ENCODE measurements around the gene FAF1.
A peak's percentile ranks its signal among the peaks of the same experiment; 100 is the strongest.

Gene FAF1

DNA sequence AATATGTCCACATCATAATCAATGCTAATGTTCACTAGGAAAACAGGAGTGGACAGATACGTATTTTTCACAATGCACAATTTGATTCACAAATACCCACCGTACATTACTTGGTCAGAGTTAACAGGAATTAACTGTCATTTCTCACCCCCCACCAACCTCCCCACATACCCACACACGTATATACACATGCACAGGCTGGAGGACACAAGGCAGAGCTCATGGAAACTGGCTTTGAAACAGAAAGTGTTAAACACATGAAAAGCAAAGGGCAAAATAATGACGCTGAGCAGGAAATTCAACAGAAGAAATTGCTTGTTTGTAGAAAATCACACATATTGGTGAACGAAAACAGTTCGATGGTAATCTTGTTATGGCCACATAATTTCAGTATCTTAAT is 348.4 kb downstream of the FAF1 start:
- H3K4me3 ChIP-seq (ENCODE audit: low read depth, low read length): no peak overlapping the region
- no peak for DNase-seq (ENCODE audit: low read depth)

DNA sequence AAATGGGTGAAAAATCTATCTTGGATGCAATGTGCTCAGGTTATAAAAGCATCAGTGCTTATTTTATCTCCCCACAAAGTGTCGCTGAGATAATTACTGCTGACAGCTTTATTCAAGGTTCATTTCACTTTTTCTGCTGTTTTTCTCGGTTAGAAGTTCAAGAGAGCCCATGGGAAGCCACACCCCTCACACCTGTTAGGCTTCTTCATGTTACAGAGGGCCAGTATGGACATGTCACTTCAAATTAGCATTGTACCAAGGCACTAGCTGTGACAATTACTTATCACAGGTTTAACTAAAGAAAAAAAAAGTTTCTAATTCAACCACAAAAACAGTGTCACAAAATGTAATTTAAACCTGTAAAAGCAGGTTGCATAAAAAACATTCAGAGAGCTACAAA is 349.5 kb downstream of the FAF1 start:
- DNase-seq (ENCODE audit: low read depth): no peak
- no peak overlapping the region for H3K4me3 ChIP-seq (ENCODE audit: low read depth, low read length)

DNA sequence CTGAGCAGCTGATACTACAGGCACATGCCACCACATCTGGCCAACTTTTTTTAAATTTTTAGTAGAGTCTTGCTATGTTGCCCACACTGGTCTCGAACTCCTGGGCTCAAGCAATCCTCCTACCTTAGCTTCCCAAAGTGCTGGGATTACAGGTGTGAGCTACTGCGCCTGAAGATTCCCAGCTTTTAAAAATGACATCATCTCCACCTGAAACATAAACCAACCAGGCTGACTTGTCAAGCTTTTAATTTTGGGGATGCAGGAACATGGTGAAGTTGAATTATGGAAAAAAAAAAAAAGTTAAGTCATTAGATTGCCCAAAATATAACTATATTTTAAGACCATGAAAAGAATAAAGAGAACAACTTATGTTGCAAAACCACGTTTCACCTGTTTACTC is 350.6 kb downstream of the FAF1 start:
- no peak overlapping the region for H3K4me3 ChIP-seq (ENCODE audit: low read depth, low read length)
- DNase-seq (ENCODE audit: low read depth): no peak

DNA sequence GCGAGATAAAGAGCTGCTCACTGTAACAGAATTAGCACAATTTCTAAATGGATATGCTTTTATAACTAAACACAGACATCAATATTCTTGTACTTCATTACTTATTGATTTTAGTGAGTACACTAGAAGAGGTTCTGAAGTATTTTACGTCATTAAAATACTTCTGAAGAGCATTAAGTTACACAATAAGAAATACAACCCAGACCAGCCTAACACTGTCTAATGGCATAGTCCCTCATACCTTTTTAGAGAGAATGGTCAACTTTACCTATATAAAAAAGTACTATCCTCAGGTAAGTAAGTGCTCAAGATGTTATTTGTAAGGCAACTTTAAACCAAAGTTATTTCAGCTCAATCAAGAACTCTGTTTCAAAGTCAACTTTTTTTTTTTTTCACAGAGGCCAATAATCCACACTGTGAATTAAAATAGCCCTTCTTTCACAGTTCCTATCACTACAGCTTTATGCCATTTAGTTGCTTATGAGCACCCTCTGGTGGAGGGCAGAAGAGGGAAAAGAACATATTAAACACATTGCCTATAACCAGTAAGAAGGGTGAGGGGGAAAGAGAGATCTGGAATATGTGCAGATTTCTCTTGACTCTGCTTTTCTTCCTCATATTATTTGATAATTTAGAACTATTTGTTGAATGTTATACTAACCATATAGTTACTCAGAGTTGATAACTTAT is 354.7 kb downstream of the FAF1 start:
- no peak for DNase-seq (ENCODE audit: low read depth)
- H3K4me3 ChIP-seq (ENCODE audit: low read depth, low read length): no peak overlapping the region

DNA sequence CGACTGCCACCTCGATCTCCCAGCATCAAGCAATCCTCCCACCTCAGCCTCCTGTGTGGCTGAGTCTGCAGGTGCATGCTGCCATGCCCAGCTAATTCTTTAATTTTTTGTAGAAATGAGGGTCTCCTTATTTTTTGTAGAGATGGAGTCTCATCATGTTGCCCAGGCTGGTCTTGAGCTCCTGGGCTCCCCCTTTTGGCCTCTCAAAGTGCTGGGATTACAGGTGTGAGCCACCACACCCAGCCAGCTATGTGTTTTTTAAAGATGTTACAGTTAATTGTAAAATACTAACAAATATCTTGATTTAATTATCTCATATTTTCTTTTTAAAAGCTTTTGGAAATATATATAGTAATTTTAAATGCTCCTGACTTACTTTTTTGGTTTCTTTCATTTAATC is 355.5 kb downstream of the FAF1 start:
- H3K4me3 ChIP-seq (ENCODE audit: low read depth, low read length): no peak overlapping the region
- no peak for DNase-seq (ENCODE audit: low read depth)

DNA sequence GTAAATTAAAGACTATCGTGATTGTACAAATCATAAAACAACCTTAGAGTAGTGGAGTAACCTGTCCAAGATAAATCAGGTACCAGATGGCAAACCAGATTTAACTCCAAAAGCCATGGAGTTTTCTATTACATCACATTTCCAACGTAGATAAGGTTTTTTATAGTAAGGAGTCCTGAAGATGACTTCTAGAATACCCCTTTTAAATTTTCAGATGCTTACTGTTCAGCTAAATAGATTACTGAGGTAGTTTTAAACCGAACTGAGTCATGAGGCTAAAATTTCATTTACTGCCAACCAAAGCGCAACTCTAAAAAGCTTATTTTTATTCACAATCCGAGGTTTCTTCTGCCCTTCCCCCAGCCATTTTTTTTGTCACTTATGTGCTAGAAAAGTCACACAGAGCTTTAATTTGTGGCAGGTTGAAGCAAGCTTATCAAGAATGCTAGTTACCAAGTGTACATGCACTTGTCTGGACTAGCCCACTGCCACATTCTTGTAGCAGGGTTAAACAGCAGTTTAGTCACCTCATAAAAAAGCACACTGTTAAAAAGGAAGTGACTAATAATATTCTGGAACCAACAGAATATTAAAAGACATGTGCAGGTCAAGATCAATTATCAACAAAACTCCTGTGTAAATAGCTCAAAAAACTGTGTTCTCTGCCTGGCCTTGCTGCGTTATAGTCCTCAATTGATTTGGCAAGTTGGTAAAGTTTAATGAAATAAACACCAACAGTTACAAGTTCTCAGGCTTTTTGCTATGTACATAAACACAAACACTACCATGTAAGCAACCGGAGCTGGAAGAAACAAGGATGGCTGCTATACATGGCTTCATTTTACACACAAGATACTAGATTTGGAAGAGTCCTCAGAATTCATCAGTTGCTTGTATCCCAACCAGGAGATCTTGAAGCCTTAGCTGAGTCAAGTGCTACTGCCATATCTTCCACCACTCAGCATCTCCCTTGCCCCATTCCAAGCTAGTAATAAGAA is 356.5 kb downstream of the FAF1 start:
- H3K4me3 ChIP-seq (ENCODE audit: low read depth, low read length): no peak overlapping the region
- peak; percentile 9 for DNase-seq (ENCODE audit: low read depth)

DNA sequence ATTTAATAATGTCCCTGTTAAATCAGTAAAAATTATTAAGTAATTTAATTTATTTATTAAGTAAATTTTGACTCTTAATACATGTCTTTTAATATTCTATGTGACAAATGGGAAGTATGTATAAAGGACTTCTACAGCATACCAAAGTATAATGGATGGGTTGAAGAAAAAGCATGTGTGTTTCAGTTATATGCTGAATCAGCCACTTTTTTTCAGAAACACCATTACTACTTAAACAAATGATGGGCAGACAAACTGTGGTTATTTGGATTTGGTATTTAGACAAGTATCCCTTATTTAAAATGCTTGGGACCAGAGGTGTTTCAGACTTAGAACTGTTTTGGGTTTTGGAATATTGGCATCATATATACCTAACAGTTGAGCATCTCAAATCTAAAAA is 360.5 kb downstream of the FAF1 start:
- DNase-seq (ENCODE audit: low read depth): no peak
- H3K4me3 ChIP-seq (ENCODE audit: low read depth, low read length): no peak overlapping the region

DNA sequence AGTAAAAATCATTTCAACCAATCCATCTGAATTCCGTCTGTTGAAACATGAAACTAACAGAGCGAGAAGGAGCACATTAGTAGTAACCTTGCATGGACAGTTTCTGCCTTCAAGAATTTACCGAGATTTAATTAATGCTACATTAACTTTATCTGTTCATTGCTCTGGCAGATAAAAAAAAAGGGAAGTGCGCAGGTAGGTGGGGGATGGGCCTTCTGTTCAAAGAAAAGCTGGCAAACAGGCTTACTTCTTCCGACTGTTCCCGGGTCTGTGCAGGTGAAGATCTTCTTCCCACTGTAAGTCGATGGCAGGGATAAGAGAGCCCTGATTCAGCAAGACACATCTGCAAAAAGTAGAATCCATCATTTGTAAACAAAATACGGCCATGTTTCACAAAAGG is 364.2 kb downstream of the FAF1 start:
- no peak for DNase-seq (ENCODE audit: low read depth)
- H3K4me3 ChIP-seq (ENCODE audit: low read depth, low read length): no peak overlapping the region

DNA sequence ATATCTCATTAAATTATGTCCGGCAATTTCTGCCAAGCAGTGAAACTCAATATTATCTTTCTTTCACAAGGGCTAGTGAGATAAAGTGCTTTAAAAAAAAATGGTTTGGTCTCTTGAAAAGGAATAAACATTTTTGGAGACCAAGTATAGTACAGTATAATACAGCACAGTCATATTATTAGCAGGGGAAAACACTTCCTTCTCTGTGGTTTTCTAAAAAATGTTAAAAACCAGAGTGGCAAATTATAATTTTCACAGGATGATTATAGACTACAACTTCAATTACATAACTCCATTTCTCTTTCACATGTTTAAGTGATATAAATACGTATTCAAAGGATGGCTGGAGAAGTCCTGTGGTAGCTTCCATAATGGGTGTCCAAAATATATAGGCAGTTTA is 366.6 kb downstream of the FAF1 start:
- DNase-seq (ENCODE audit: low read depth): no peak
- H3K4me3 ChIP-seq (ENCODE audit: low read depth, low read length): no peak overlapping the region

DNA sequence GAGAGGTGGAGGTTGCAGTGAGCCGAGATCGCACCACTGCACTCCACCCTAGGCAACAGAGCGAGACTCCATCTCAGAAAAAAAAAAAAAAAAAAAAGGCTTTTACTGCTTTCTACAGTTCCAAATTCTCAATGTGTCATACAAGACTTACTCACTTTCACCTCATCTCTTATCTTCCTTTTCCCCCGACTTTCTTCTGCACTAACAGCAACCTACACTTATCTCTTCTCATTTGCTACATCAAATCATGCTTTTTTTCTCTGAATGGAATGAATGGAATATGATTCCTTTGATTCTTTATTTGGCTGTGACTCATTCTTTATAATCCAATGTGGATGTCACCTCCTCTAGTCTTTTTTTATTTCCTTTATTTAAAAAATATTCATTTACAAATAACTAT is 368.5 kb downstream of the FAF1 start:
- H3K4me3 ChIP-seq (ENCODE audit: low read depth, low read length): no peak overlapping the region
- DNase-seq (ENCODE audit: low read depth): no peak

DNA sequence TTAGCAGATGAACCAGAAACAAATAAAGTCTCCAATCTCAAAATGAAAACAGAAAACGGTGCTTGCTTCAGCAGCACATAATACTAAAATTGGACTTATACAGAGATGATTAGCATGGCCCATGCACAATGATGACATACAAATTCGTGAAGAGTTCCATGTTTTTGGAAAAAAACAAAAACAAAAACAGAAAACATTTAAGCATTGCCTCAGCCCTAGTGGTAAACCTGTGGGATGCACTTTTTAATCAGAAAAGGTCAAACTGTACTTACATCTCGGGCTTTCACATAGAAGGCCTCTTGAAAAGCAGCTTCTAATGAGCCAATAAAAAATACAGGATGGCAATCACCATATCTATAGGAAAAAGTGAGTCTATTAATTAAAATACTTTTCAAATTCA is 377.7 kb downstream of the FAF1 start:
- no peak for DNase-seq (ENCODE audit: low read depth)
- H3K4me3 ChIP-seq (ENCODE audit: low read depth, low read length): no peak overlapping the region

DNA sequence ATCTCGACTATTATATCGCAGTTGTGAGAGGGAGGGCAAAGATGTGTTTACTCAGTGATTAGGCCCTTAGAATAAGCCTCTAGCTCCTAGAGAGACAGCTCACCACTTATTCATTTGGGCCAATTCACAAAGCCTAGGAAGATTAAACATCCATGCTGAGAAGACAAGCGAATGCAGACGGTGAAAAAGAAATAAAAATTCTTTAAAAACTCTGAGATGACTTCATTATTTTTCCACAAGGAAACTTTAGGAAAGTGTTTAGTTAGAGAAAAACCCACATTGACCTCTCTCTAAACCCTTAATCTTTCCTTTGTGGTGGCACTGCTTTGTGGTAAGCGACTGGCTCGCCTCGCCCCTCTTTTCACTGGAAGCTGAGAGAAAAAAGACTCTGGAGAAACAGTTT is 390.0 kb downstream of the FAF1 start:
- DNase-seq (ENCODE audit: low read depth): no peak
- H3K4me3 ChIP-seq (ENCODE audit: low read depth, low read length): no peak overlapping the region

DNA sequence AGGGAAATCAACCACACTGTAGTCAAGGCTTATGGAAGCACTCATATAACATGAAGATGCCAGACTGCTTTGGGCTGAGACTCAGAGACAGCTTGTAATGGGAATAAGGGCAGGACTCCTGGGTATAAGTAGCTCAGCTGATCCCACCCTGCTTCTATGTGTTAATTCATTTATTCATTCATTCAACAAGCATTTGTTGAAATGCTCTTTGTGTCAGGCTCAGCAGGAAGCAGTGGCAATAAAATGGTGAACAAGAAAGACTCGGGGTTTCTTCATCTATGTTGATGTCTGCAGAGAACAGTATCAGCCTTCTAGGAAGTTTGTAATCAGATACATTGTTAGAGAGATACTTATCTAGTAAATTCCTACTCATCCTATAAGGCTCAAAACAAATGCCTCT is 391.3 kb downstream of the FAF1 start:
- no peak for DNase-seq (ENCODE audit: low read depth)
- no peak overlapping the region for H3K4me3 ChIP-seq (ENCODE audit: low read depth, low read length)

DNA sequence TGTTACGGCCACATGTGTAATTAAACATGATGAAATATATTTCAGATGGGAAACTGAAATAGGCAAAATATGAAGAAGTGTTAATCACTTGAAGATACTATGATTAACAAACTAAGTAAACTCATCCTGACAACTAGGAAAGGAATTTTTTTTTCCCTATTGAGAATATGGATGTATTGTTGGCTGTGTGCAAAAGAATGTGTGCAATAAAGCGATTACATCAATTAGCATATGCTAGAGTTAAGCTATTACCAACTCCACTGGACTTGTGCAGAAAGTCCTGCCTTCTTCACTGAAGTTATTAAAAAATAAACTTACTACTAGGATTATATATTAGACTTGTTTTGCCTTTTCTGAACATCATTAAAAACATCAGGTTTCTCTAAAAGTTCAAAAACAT is 393.7 kb downstream of the FAF1 start:
- no peak for DNase-seq (ENCODE audit: low read depth)
- no peak overlapping the region for H3K4me3 ChIP-seq (ENCODE audit: low read depth, low read length)

DNA sequence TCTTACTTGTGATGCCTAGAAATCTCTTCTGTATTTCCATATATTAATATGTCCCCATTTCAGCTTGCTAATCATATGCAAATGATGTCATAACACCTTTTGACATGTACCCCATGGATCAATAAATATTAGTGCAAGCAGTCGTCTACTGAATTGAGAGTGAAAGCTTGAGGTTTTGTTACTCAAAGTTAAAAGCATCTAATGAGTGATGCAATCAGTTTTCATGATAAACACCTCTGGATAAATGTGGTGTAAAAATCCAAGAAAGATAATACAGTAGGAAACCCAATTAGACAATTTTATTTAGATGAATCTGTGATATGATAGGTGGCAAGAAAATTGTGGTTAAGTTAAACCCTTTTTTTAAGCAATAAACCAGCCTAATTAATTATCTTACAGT is 395.6 kb downstream of the FAF1 start:
- no peak for DNase-seq (ENCODE audit: low read depth)
- H3K4me3 ChIP-seq (ENCODE audit: low read depth, low read length): no peak overlapping the region

DNA sequence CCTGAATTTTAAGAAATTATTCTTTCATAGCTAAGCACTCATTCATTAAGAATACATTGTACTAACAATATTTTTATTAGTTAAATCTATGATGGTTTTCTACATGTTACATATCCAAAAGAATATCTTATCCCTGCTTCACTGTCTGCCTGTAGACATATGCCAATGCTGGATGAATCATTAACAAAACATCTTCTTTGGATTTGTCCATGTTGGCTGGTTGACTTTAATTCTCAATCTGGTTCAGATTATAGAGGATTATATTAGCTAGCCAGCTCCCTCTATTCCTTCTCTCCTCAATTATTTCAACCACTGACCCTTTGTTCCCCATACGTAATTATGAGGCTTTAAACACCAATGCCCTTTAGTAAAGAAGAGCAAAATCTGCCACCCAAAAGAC is 398.0 kb downstream of the FAF1 start:
- no peak overlapping the region for H3K4me3 ChIP-seq (ENCODE audit: low read depth, low read length)
- no peak for DNase-seq (ENCODE audit: low read depth)

DNA sequence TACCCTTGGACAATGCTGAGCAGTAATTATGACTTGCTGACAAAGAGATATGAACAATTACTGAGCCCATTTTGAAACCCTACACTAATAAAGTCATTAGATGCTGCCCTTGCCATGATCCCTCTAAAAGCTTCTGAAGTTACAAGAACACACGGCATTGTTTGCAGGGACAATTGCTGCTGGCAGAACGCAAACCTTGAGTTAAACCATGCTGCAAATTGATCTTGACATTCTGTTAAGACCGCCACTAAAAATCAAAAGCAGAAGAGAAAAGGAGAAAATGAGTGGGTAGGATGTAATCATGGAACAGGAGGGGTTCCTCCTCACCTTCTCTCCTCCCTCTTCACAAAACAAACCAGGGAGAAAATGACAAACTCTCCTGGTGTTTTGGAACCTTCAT is 400.6 kb downstream of the FAF1 start:
- no peak for DNase-seq (ENCODE audit: low read depth)

DNA sequence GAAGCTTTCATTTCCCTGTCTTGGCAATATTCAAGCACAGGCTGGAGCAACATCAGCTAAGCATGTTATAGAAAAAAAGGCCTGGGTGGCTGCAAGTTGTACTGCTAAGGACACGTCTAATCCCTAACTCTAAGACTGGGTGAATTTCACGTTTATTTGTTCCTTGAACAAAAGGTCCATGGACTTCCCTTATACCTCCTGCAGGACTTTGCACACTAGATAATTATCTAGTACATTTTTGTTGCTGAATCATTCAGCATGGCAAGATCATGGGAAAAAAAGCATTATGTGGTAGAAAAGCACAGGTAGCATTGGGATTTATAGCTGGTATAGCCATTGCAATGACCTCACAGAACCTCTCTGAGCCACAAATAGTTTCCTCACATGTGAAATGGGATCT is 406.1 kb downstream of the FAF1 start:
- no peak for DNase-seq (ENCODE audit: low read depth)
- no peak overlapping the region for H3K4me3 ChIP-seq (ENCODE audit: low read depth, low read length)

More for the DNA sequence above, 400.6 kb downstream of the FAF1 start:
- H3K4me3 ChIP-seq (ENCODE audit: low read depth, low read length): no peak overlapping the region

DNA sequence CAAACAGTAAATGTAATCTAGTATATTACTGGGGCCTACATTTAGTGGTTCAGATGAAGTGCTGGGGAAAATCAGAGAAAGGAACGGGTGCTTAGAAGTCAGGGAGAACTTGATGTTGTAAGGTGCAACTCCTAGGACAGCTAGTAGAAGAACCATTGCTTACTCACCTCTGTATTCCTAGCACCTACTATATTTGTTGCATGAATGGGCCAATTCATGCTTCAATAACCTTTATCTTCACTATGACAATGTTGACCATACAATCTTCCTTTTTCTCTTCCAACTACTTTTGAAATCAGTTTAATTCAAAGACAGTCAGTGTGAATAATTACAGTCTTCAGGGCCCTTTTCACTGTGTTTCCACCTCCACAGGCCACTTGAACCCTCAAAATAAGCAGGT is 411.8 kb downstream of the FAF1 start:
- no peak for DNase-seq (ENCODE audit: low read depth)
- no peak overlapping the region for H3K4me3 ChIP-seq (ENCODE audit: low read depth, low read length)

DNA sequence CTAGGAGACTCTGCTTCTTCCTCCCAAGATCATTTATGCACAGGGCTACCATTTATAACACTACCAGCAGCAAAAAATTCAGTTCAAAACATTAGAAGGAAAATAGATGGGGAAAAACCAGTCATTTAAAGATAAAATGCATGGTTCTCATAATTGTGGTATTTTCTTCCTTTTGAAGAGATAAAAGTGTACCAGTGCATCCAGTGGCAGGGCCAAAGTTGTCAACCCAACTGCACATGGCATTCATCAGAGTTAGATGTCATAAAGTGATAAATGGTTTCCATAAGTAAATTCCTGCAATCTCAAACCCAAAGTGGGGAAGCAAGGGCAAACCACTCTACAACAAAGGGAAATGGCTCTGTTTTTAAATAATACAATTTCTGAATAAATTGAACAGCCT is 417.7 kb downstream of the FAF1 start:
- DNase-seq (ENCODE audit: low read depth): no peak
- no peak overlapping the region for H3K4me3 ChIP-seq (ENCODE audit: low read depth, low read length)

DNA sequence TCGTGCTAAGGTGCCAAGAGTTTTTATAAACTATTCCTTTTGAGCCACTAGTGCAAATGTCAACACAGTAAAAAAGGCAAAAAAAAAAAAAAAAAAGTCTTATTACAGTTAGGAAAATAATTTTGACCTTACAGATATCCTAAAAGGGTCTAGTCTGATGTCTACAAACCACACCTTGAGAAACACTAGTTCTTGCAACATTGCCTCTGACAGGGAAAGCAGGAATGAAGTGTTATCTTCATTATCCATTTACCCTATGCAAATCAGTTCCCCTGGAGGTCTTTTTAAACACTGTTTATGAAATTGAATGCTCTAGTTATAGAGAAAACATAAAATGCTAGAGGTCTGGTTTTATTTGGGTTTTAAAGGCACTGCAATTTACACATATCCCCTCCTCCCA is 421.6 kb downstream of the FAF1 start:
- no peak overlapping the region for H3K4me3 ChIP-seq (ENCODE audit: low read depth, low read length)
- DNase-seq (ENCODE audit: low read depth): no peak

Measured in skeletal muscle cell (primary cell).